ENCODE data around the gene RRAGD.

DNA sequence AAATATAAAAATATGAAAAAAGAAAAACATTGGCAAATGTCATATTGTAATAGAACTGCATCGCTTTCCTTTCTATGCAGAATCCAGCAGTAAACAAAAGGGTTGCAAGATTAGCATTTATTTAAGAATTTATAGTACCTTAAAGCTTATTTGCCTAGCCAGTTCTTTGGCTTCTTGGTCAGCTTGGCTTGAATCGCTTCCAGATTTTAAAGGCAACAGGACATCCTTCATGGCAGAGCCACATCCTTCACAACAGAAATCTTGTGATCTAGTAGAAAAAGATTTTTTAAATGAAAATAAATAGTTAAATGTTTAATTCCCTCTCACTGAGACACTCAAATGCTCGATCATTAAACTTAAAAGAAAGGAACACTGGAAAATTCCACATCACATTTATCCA is 76.9 kb downstream of the RRAGD start:
- TF ChIP-seq POLR2AphosphoS5 (IDR thresholded peaks at IDR 0.05; ENCODE audit: low read depth, low read length) (no peak), POLR2A (IDR thresholded peaks at IDR 0.05; ENCODE audit: low read depth, low read length) (no peak), TAF1 (IDR thresholded peaks at IDR 0.05; ENCODE audit: borderline replicate concordance, low read depth, low read length) (no peak)

Data from GM12892 (cell line).